Cardiac muscle cell (in vitro differentiated cells and primary cell): Measurements from ENCODE around the gene TCF7L1. TPM values are rescaled to one million over a fixed set of nuclear protein-coding genes. Genes with fewer than 3 reads are reported as not detected.

Source experiments
- DNase-seq, 2 donors: peaks; one replicate each; pipeline versions ENCODE4 v3.0.0 to v3.0.0-alpha.2; 2010 to 2017; ENCODE audit warnings: low read depth in 1 of 2, low spot score in 1 of 2
- H3K27ac ChIP-seq: fragments of 200-600 bp; sonication (generic); 2 replicates; pipeline ENCODE4 v1.5.1; 2016
- H3K27me3 ChIP-seq: fragments of 200-600 bp; sonication (generic); 2 replicates; pipeline ENCODE4 v1.6.0; 2016; ENCODE audit warnings: control low read depth
- H3K36me3 ChIP-seq: fragments of 200-600 bp; sonication (generic); 2 replicates; pipeline ENCODE4 v1.5.1; 2016; ENCODE audit warnings: control low read depth
- H3K4me1 ChIP-seq: fragments of 200-600 bp; sonication (generic); 2 replicates; pipeline ENCODE4 v1.8.1; 2017; ENCODE audit warnings: low read depth, mild to moderate bottlenecking, mixed run types
- H3K4me3 ChIP-seq: fragments of 200-600 bp; sonication (generic); 2 replicates; pipeline ENCODE4 v1.5.1; 2016; ENCODE audit warnings: mild to moderate bottlenecking
- H3K9me3 ChIP-seq: fragments of 200-600 bp; sonication (generic); 2 replicates; pipeline ENCODE4 v1.5.1; 2017; ENCODE audit warnings: low read depth, mild to moderate bottlenecking, control low read depth
- CTCF ChIP-seq: IDR thresholded peaks from 2 replicates; pipeline ENCODE4 v1.5.1; 2012; ENCODE audit warnings: low read depth, mild to moderate bottlenecking, low read length
- polyA plus RNA-seq: library from polyadenylated mRNA; unstranded; fragments of >200 nt; fragmentation: Nextera tagmentation; extraction: Ambion mirVana; gene quantifications from 2 replicates; pipeline ENCODE4 v1.2.1, GENCODE V29; 2016
- total RNA-seq: library from RNA; depleted of rRNA; stranded (reverse); fragments of >200 nt; gene quantifications from 2 replicates; pipeline ENCODE4 v1.2.3, GENCODE V29; 2016

TCF7L1 gene
- total and polyA plus RNA-seq, 2 experiments from 2014 or later = 5.3 to 10.0 TPM

GRCh38 chr2:85164145-85164569 is 31.0 kb downstream of the TCF7L1 start:
- H3K4me1 ChIP-seq = peaks cover 23% of the 10 kb centered on the region
- H3K36me3 ChIP-seq = no peaks in the 10 kb centered on the region
- peak overlapping the region; percentile 1 for H3K27ac ChIP-seq
- no peak for DNase-seq
- H3K27me3 ChIP-seq = no peaks in the 10 kb centered on the region
- H3K4me3 ChIP-seq = no peak overlapping the region
- TF ChIP-seq CTCF = no peak
- H3K9me3 ChIP-seq = no peaks in the 10 kb centered on the region

- no peaks in the 10 kb centered on the region for H3K36me3 ChIP-seq
- no peak for TF ChIP-seq CTCF
- no peak for DNase-seq
- H3K27ac ChIP-seq = peak overlapping the region; percentile 35
- peaks cover 23% of the 10 kb centered on the region for H3K4me1 ChIP-seq
- H3K27me3 ChIP-seq = no peaks in the 10 kb centered on the region
- H3K9me3 ChIP-seq = no peaks in the 10 kb centered on the region
- H3K4me3 ChIP-seq = no peak overlapping the region
Observed at GRCh38 chr2:85165088-85165690, 32.0 kb downstream of the TCF7L1 start.

GRCh38 chr2:85166021-85166420 is 32.8 kb downstream of the TCF7L1 start:
- Histone ChIP-seq H3K4me3 (no peak overlapping the region), H3K9me3 (no peaks in the 10 kb centered on the region), H3K4me1 (peaks cover 23% of the 10 kb centered on the region), H3K27ac (no peak overlapping the region), H3K27me3 (no peaks in the 10 kb centered on the region), H3K36me3 (no peaks in the 10 kb centered on the region)
- no peak for DNase-seq
- TF ChIP-seq CTCF = no peak

- no peak for TF ChIP-seq CTCF
- no peak for DNase-seq
- H3K27ac ChIP-seq = no peak overlapping the region
- peaks cover 21% of the 10 kb centered on the region for H3K4me1 ChIP-seq
- no peaks in the 10 kb centered on the region for H3K36me3 ChIP-seq
- H3K27me3 ChIP-seq = no peaks in the 10 kb centered on the region
- H3K4me3 ChIP-seq = no peak overlapping the region
- no peaks in the 10 kb centered on the region for H3K9me3 ChIP-seq
Observed at GRCh38 chr2:85167479-85167878, 34.3 kb downstream of the TCF7L1 start.

- Histone ChIP-seq H3K27me3 (no peaks in the 10 kb centered on the region), H3K27ac (no peak overlapping the region), H3K4me1 (peaks cover 15% of the 10 kb centered on the region), H3K36me3 (no peaks in the 10 kb centered on the region), H3K4me3 (no peak overlapping the region), H3K9me3 (no peaks in the 10 kb centered on the region)
- TF ChIP-seq CTCF = no peak
- DNase-seq = no peak
Observed at GRCh38 chr2:85168942-85169341, 35.8 kb downstream of the TCF7L1 start.
